Activated CD4-positive, alpha-beta T cell treated with anti-CD3 and anti-CD28 coated beads for 1 hour (primary cell): ENCODE measurements around the gene TRAPPC1.

ENCODE experiments used
- DNase-seq: peaks from one replicate; pipeline ENCODE4 v3.0.0-alpha.2; 2020

Gene TRAPPC1

GRCh38 chr17:7897090-7897489, 34.7 kb downstream of the TRAPPC1 start:
- DNase-seq = no peak

GRCh38 chr17:7894866-7895265, 36.9 kb downstream of the TRAPPC1 start:
- no peak for DNase-seq

DNA sequence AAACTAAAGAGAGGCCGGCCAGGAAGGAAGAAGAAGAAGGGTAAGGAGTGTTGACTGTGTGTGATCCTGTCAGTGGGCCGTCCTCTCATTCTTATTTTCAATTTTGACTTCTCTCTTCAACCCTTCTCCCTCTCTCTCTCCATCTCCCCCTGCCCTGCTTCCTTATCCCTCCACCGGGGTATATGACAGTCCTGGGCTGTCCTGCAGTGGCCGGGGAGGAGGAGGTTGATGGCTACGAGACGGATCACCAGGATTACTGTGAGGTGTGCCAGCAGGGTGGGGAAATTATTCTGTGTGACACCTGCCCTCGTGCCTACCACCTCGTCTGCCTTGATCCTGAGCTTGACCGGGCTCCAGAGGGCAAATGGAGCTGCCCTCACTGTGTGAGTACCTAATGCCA, 37.5 kb downstream of the TRAPPC1 start:
- DNase-seq = no peak

- no peak for DNase-seq
These were observed 38.4 kb downstream of the TRAPPC1 start for GRCh38 chr17:7893187-7893880.

- DNase-seq = no peak
These were observed 42.4 kb downstream of the TRAPPC1 start for GRCh38 chr17:7889166-7889955.

GRCh38 chr17:7888184-7888920, 43.4 kb downstream of the TRAPPC1 start, which contains the start of gene CHD3:
TSS of gene CHD3 (plus strand) at chr17:7888789. CDS start at chr17:7889001, 212 bp downstream.
- DNase-seq = peak; percentile 35

DNA sequence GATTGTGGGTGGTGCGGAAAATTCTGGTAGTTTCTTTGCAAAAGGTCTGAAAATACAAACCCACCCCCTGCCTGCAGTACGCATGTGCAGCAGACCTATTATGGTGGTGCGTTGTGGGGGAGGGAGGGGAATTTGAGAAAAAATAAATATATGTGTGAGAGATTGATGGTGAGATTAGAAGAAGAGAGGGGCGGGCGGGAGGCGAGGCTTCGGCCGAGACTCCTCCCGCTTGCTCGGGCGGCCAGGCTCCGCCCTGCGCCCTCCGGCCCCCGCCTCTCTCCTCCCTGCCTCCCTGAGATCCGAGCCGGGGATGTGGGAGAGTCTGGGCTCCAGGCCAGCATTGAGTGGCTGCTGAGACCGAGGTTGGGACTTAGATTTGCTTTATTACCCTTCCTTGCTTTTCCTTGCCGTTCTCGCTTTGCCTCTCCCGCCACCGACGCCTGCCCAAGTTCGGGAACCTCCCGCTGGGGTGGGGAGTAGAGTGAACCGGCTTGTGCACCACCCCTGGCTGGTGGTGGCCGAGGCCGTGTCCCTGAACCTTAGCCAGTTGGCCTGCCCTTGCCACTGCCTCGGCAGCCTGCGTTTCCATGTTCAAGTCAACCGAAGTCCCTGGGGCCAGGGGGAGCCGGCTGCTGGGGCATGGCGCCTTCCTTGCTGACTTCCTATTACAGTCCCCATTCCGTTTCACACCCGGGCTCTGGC, 44.1 kb downstream of the TRAPPC1 start:
- DNase-seq = peak; percentile 80

DNA sequence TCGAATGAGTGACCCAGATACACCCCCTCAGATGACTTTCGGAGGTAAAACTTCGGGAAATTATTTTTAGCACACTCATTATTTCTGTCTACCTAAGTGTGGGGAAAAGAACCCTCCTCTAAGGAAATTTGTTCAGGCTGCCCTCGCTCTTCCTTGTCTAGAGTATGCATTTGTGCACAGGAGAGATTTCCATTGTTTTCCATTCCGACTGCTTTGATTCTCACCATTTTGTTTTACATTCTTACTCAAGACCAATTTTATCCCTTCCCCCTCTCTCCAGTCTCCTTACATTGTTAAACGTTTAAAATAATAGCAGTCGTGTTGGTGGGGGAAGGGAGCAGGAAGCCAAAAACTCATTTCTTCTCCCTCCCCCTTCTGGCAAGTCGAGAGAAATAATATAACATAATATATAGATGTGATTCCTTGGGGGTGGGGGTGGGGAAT, 44.7 kb downstream of the TRAPPC1 start:
- DNase-seq = no peak

DNA sequence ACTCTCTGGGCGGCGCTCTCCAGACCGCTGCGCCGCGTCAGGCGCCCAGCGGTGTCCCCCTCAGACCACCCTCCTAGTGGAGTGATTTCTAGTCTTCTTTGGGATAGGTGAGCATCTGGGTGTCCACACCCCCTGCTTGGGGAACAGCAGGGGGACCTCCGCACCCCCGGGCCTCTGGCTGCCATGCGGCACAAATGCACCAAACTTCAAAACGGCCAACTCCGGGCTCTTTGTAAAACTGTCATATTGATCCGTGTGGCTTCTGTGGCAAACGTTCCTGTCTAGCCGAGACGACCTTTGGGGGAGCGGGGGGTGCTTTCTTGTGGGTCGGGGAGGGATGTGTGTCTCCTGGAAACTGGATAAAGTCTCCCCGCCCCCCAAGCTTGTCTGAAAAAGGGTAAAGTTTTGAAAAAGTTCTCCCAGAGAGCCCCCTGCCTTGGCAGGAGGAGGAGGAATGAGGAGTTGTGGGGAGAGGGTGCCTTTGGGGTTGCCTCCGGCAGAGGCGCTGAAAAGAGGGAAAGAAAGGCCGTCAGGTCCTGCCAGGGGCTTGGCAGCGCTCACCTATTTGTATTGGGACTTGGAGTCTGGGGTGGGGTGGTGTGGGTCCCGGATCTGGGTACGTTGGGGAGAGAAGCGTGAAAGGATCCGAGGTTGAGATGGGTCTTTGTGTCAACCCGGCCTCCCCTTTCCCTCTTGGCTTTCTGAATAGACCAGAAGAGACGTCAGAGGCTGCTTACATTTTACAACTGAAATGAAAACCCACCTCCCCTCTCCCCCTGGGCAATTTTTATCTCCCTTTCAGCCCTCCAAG, 45.3 kb downstream of the TRAPPC1 start:
- peak; percentile 28 for DNase-seq

DNA sequence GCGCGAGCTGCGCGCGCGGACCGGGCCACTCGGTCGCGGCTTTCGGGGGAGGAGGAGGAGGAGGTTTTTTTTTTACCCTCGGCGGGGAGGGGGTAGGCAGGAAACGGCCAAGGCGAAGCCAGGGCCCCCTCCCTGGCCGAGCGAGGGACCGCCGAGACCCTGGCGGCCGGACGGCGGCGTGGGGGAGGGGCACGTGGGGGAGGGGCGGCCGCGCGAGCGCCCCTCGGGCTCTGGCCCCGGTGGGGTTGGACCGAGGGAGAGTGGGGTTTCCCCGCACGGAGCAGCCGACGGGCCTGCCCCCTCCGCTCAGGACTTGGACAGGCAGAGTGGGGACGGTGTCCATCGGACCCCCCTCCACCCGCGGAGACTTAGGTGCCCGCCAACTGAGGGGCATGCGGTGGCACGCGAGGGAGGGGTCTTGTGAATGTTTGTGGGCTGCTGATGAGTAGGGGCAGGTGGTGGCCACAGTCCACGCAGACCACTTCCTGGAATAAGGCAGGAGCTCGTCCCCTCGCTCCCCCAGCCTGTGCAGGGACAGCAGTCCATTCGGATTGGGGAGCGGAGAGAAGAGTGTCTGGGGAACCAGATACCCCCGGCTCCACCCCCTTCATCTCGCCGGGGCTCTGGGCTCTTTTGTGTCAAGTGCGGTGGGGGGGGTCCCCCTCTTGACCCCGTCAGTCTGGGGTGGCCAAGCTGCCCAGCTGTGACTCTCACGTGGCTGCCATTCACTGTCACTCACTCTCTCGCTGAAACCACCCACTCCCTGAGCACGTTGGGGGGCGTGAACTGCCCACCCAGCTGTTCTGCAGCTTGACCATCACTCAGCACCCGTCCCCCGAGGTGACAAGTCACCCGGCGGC, 46.1 kb downstream of the TRAPPC1 start:
- DNase-seq = no peak

GRCh38 chr17:7884581-7885366, 47.0 kb downstream of the TRAPPC1 start:
- DNase-seq = peak; percentile 33

GRCh38 chr17:7883781-7884386, 47.9 kb downstream of the TRAPPC1 start:
- no peak for DNase-seq

GRCh38 chr17:7882629-7883028, 49.1 kb downstream of the TRAPPC1 start:
- no peak for DNase-seq

GRCh38 chr17:7882068-7882467, 49.7 kb downstream of the TRAPPC1 start:
- no peak for DNase-seq

GRCh38 chr17:7881276-7882054, 50.3 kb downstream of the TRAPPC1 start:
- DNase-seq = no peak
